DND-41 (cell line): ENCODE data around the gene SERPINB6.

Experiments
- CTCF ChIP-seq: IDR thresholded peaks from 2 replicates; pipeline ENCODE4 v1.5.1; 2012; ENCODE audit warnings: borderline replicate concordance, low read length, moderate library complexity, mild to moderate bottlenecking; ENCODE audit not compliant: poor library complexity, severe bottlenecking; ENCODE audit errors: extremely low read depth
- EZH2 ChIP-seq: IDR thresholded peaks from 3 replicates; pipeline ENCODE4 v1.6.1; 2012; ENCODE audit warnings: borderline replicate concordance, low read depth, mild to moderate bottlenecking, moderate library complexity, low read length, inconsistent platforms; ENCODE audit not compliant: severe bottlenecking

GRCh38 chr6:3014675-3015066 lies 43.3 kb upstream of the SERPINB6 start:
- no peak for TF ChIP-seq CTCF
- no peak for TF ChIP-seq EZH2
